Measurements from ENCODE around the gene COASY.

COASY gene

DNA sequence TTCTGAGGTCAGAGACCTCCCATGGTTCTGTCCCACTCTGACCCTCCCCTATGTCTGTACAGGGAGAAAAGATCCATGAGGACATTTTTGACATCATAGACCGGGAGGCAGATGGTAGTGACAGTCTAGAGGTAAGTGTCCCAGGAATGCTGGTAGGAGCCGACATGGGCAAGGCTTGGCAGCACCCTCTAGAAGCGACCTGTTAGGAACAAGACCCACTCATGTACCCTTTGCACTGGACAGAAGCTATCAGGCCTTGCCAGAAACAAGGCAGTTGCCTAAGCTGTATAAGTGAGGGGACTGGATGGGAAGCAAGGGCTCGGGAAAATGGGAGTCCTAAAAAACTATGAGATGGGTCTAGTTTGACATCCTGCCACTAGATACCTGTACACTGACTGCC lies 50.1 kb downstream of the COASY start:
- peaks cover 3 to 22% of the 10 kb centered on the region in 2 donors for H3K4me1 Mint-ChIP-seq
- H3K36me3 Mint-ChIP-seq, result peaks cover 38 to 42% of the 10 kb centered on the region in 2 donors
- H3K27ac Mint-ChIP-seq, result no peak overlapping the region
- H3K27me3 Mint-ChIP-seq, result no peaks in the 10 kb centered on the region
- no peak overlapping the region for H3K4me3 Mint-ChIP-seq
- H3K9me3 Mint-ChIP-seq, result no peaks in the 10 kb centered on the region
- ATAC-seq (replicated peaks) (no peak), DNase-seq (no peak)

DNA sequence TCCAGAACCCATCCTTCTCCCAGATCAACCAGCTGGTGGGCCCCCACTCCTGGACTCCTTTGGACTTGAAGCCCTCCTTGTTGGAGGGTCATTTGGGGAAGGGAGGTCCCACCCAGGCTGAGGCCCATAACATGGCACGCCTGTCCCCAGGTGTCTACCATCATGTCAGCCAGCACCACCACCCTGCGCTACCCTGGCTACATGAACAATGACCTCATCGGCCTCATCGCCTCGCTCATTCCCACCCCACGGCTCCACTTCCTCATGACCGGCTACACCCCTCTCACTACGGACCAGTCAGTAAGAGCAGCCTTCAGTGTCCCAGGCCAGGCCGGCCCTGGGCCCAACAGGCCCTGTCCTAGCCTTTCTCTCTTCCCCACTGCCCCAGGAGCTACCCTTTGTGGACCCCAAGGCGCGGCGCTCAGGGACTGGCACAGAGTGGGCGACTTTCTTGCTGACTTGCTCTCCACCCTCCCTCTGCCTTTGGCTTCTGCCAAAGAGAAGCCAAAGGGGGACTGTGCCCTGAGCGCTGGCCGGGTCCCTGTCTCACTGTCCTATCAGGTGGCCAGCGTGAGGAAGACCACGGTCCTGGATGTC lies 51.8 kb downstream of the COASY start:
- H3K4me3 Mint-ChIP-seq, result no peak overlapping the region
- no peak for DNase-seq
- peaks cover 10 to 17% of the 10 kb centered on the region in 2 donors for H3K4me1 Mint-ChIP-seq
- H3K27ac Mint-ChIP-seq, result no peak overlapping the region
- H3K36me3 Mint-ChIP-seq, result peaks cover 36 to 42% of the 10 kb centered on the region in 2 donors
- no peaks in the 10 kb centered on the region for H3K9me3 Mint-ChIP-seq
- ATAC-seq (replicated peaks), result no peak
- H3K27me3 Mint-ChIP-seq, result no peaks in the 10 kb centered on the region

All from stimulated activated naive B cell treated with anti-CD40 and anti-IgM and Interleukin-4, amounts not matched to agents 10 μg/mL and 1 μg/mL and 100 μg/mL, for 72 hours (primary cell).